Measurements from ENCODE around the gene ZDHHC24. TPM values are rescaled to one million over a fixed set of nuclear protein-coding genes. Genes with fewer than 3 reads are reported as not detected.

Gene ZDHHC24
- total RNA-seq, 1 experiment from 2014 or later: 10.5 TPM

DNA sequence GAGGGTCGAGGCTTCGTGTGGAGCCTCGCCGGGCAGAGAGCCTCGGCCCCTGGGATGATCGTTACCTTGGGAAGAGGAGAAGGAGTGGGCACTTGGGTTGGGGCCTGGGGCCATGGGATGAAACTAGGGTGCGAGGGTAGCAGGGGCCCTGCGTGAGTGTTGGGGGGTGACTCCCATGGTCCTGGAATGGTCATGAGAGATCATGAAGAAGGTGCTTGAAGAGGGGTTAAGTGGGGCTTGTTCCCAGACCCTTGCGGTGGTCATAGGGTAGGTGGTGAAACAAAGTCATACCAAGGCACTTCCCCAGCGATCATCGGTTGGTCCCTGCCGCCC is 47.4 kb upstream of the ZDHHC24 start:
- peaks cover 0 to 3% of the 10 kb centered on the region in 2 experiments; a peak in 1 of 4 replicates for H3K9me3 ChIP-seq (ENCODE audit: control insufficient read depth in 1 of 2, insufficient read depth in 1 of 2, low read depth in 1 of 2, low read length in 2 of 2)
- DNase-seq (ENCODE audit: low read depth, low spot score) (no peak), ATAC-seq (peak; percentile 33)
- no peaks in the 10 kb centered on the region for H3K36me3 ChIP-seq (ENCODE audit: control insufficient read depth in 1 of 2, insufficient read depth in 2 of 2, low read length in 2 of 2)
- H3K27me3 ChIP-seq (ENCODE audit: insufficient read depth, low read length): no peaks in the 10 kb centered on the region
- ChIA-PET RAD21 (ENCODE audit: low non-redundant PET in 1 of 2, low total read pairs in 2 of 2, uncharacterized antibody in 2 of 2, unreplicated experiment in 2 of 2) (no interaction called here), POLR2A (interaction anchor here (1.2 kb wide), 1 partner anchor 45 kb away, joined by 3 read pairs; the partner anchor contains the start of gene RBM4), CTCF (interaction anchor here (1.0 kb wide), 1 partner anchor 44 kb away, joined by 5 read pairs; no protein-coding TSS in a partner anchor)
- TF ChIP-seq FOSL1 (IDR thresholded peaks at IDR 0.05; ENCODE audit: low read depth) (no peak), ZFX (IDR thresholded peaks at IDR 0.05) (0 out of 2 replicates have a peak, but pooled peaks have one; percentile 57)
- no peaks in the 10 kb centered on the region for H3K9me2 ChIP-seq (ENCODE audit: insufficient read depth)
- peak overlapping the region; percentile 99 for H3K4me2 ChIP-seq (ENCODE audit: low read length)
- peak overlapping the region; percentile 51 for H3K27ac ChIP-seq (ENCODE audit: low read depth, low read length)
- no peaks in the 10 kb centered on the region for H4K20me1 ChIP-seq (ENCODE audit: insufficient read depth)
- BruUV-seq (replicated peaks): no TSS peak
- peak overlapping the region; percentile 92 for H3K9ac ChIP-seq (ENCODE audit: low read length)
- H3K4me1 ChIP-seq (ENCODE audit: control insufficient read depth in 1 of 2, insufficient read depth in 2 of 2, low read length in 2 of 2): peaks cover 4 to 20% of the 10 kb centered on the region in 2 experiments
- H3K4me3 ChIP-seq (replicated peaks in 1 of 2; ENCODE audit: low read depth in 1 of 2, low read length in 2 of 2): peak overlapping the region; percentile 69 to 98
- intact Hi-C loops (cut with micrococcal nuclease): no loop called here
- no peak overlapping the region for H2AFZ ChIP-seq (ENCODE audit: low read depth, low read length, poor library complexity, severe bottlenecking)
- peaks cover 12% of the 10 kb centered on the region; the same call in 1 of the 2 replicates for H3K79me2 ChIP-seq (ENCODE audit: insufficient read depth, low read length)

GRCh38 chr11:66592457-66593302 is 46.8 kb upstream of the ZDHHC24 start, which contains the start of the genes CCDC87 and CCS:
Gene CCDC87, minus strand, starts transcription at chr11:66593063. Its CDS starts 48 bp downstream, at chr11:66593015.
Gene CCS, plus strand, starts transcription at chr11:66593185. Its CDS starts 77 bp downstream, at chr11:66593262.
- POLR2A ChIA-PET: interaction anchor here (0.6 to 1.2 kb wide), 3 partner anchors 18 to 1718 kb away, joined by 3 to 4 read pairs (median 4); partner anchors contain the start of gene RBM4
- peaks cover 4 to 20% of the 10 kb centered on the region in 2 experiments for H3K4me1 ChIP-seq (ENCODE audit: control insufficient read depth in 1 of 2, insufficient read depth in 2 of 2, low read length in 2 of 2)
- no peaks in the 10 kb centered on the region for H4K20me1 ChIP-seq (ENCODE audit: insufficient read depth)
- CTCF ChIA-PET: interaction anchor here (0.8 to 1.3 kb wide), 4 partner anchors 8 to 86 kb away, joined by 3 to 5 read pairs (median 4); partner anchors contain the start of gene RBM14
- H3K4me2 ChIP-seq (ENCODE audit: low read length): peak within 1 kb of the TSS; percentile 99
- ATAC-seq: peak; percentile 97
- peak within 1 kb of the TSS; percentile 51 for H3K27ac ChIP-seq (ENCODE audit: low read depth, low read length)
- H3K9ac ChIP-seq (ENCODE audit: low read length): peak within 1 kb of the TSS; percentile 92
- RAD21 ChIA-PET (ENCODE audit: low non-redundant PET in 1 of 2, low total read pairs in 2 of 2, uncharacterized antibody in 2 of 2, unreplicated experiment in 2 of 2): interaction anchor here in 1 of 2 experiments (0.7 kb wide), 1 partner anchor 29 kb away, joined by 3 read pairs; no protein-coding TSS in a partner anchor
- DNase-seq (ENCODE audit: low read depth, low spot score): peak; percentile 91
- H3K79me2 ChIP-seq (ENCODE audit: insufficient read depth, low read length): peaks cover 12% of the 10 kb centered on the region; the same call in 1 of the 2 replicates
- no peaks in the 10 kb centered on the region for H3K36me3 ChIP-seq (ENCODE audit: control insufficient read depth in 1 of 2, insufficient read depth in 2 of 2, low read length in 2 of 2)
- intact Hi-C loops (cut with micrococcal nuclease): no loop called here
- H3K9me2 ChIP-seq (ENCODE audit: insufficient read depth): no peaks in the 10 kb centered on the region
- H2AFZ ChIP-seq (ENCODE audit: low read depth, low read length, poor library complexity, severe bottlenecking): peak within 1 kb of the TSS; percentile 61
- peaks cover 0 to 3% of the 10 kb centered on the region in 2 experiments; a peak in 1 of 4 replicates for H3K9me3 ChIP-seq (ENCODE audit: control insufficient read depth in 1 of 2, insufficient read depth in 1 of 2, low read depth in 1 of 2, low read length in 2 of 2)
- peak within 1 kb of the TSS; percentile 69 to 98 for H3K4me3 ChIP-seq (replicated peaks in 1 of 2; ENCODE audit: low read depth in 1 of 2, low read length in 2 of 2)
- H3K27me3 ChIP-seq (ENCODE audit: insufficient read depth, low read length): no peaks in the 10 kb centered on the region
- no TSS peak for BruUV-seq (replicated peaks)
- TF ChIP-seq ZFX (IDR thresholded peaks at IDR 0.05) (peak; percentile 31; the same call in 1 of the 2 replicates), MAX (IDR thresholded peaks at IDR 0.05) (peak; percentile 90), EZH2phosphoT487 (IDR thresholded peaks at IDR 0.05; ENCODE audit: borderline replicate concordance) (no peak), POLR2AphosphoS5 (IDR thresholded peaks at IDR 0.05; ENCODE audit: low read depth, low read length) (peak; percentile 99), CBX3 (IDR thresholded peaks at IDR 0.05; ENCODE audit: low read depth) (peak; percentile 8; the same call in 1 of the 2 replicates), ZBTB33 (IDR thresholded peaks at IDR 0.05; ENCODE audit: extremely low read depth, insufficient replicate concordance, low read length) (no peak), SRF (IDR thresholded peaks at IDR 0.05; ENCODE audit: low read depth) (no peak), YY1 (IDR thresholded peaks at IDR 0.05; ENCODE audit: extremely low read depth, insufficient replicate concordance, low read depth, low read length) (peak; percentile 44), ZNF274 (IDR thresholded peaks at IDR 0.05; ENCODE audit: low read depth, low read length) (no peak), SIN3A (IDR thresholded peaks at IDR 0.05; ENCODE audit: low read depth) (peak; percentile 58; the same call in 1 of the 2 replicates), SP1 (IDR thresholded peaks at IDR 0.05; ENCODE audit: low read depth) (no peak), JUND (IDR thresholded peaks at IDR 0.05) (no peak), CTCF (IDR thresholded peaks at IDR 0.05 in 2 of 3, conservative IDR thresholded peaks at IDR 0.05 in 1 of 3; ENCODE audit: borderline replicate concordance in 1 of 3, insufficient read depth in 1 of 3, low read depth in 2 of 3, low read length in 2 of 3) (peak; percentile 76 to 91 (median 80))

Data from HCT116 (cell line).